Keratinocyte (primary cell): ENCODE data around the gene TMED10. TPM values are rescaled to one million over a fixed set of nuclear protein-coding genes. Genes with fewer than 3 reads are reported as not detected.

Source experiments
- DNase-seq: peaks from one replicate; pipeline ENCODE4 v3.0.0-alpha.2; 2011; ENCODE audit warnings: low read depth, missing footprints, low spot score
- FAIRE-seq: peaks from 2 replicates; lab custom pipeline; 2011; peaks lifted over from hg19 to GRCh38; lab: Jason Lieb, UNC
- H2AFZ ChIP-seq: 2 replicates; pipeline ENCODE4 v1.6.0; 2012; ENCODE audit warnings: low read length, control low read depth, inconsistent platforms; ENCODE audit not compliant: control insufficient read depth
- H3K27ac ChIP-seq: 2 replicates; pipeline ENCODE4 v1.5.1; 2011; ENCODE audit warnings: low read length; ENCODE audit not compliant: control insufficient read depth, insufficient read depth
- H3K27me3 ChIP-seq: 3 replicates; pipeline ENCODE4 v1.6.0; 2011; ENCODE audit warnings: low read length; ENCODE audit not compliant: control insufficient read depth, insufficient read depth; ENCODE audit errors: extremely low read depth
- H3K36me3 ChIP-seq, 2 experiments: 2 replicates in 1 of 2; 3 replicates in 1 of 2; pipeline ENCODE4 v1.5.1; 2011; ENCODE audit warnings: low read length in 2 of 2, mild to moderate bottlenecking in 1 of 2; ENCODE audit not compliant: control insufficient read depth in 2 of 2, insufficient read depth in 2 of 2; ENCODE audit errors: extremely low read depth in 1 of 2
- H3K4me1 ChIP-seq: 3 replicates; pipeline ENCODE4 v1.5.1; 2011; ENCODE audit warnings: low read length; ENCODE audit not compliant: control insufficient read depth, insufficient read depth; ENCODE audit errors: extremely low read depth
- H3K4me2 ChIP-seq: 3 replicates; pipeline ENCODE4 v1.6.0; 2011; ENCODE audit warnings: low read depth, low read length; ENCODE audit not compliant: control insufficient read depth, insufficient read depth; ENCODE audit errors: extremely low read depth
- H3K4me3 ChIP-seq, 3 experiments: fragments of 200-600 bp in 1 of 3; sonication (generic) in 1 of 3; 2 replicates in 2 of 3; 3 replicates in 1 of 3; pipeline ENCODE4 v1.5.1; 2011 to 2016; ENCODE audit warnings: low read length in 3 of 3, mild to moderate bottlenecking in 3 of 3, control low read depth in 2 of 3, inconsistent platforms in 1 of 3, low read depth in 1 of 3, mixed read lengths in 1 of 3, mixed run types in 1 of 3, moderate library complexity in 1 of 3; ENCODE audit not compliant: control insufficient read depth in 2 of 3, insufficient read depth in 2 of 3; ENCODE audit errors: extremely low read depth in 1 of 3
- H3K79me2 ChIP-seq: 2 replicates; pipeline ENCODE4 v1.6.0; 2012; ENCODE audit warnings: low read length; ENCODE audit not compliant: control insufficient read depth, insufficient read depth
- H3K9ac ChIP-seq: 3 replicates; pipeline ENCODE4 v1.6.0; 2011; ENCODE audit warnings: low read length; ENCODE audit not compliant: control insufficient read depth, insufficient read depth; ENCODE audit errors: extremely low read depth
- H3K9me1 ChIP-seq: 3 replicates; pipeline ENCODE4 v1.6.0; 2011; ENCODE audit warnings: low read length; ENCODE audit not compliant: control insufficient read depth, insufficient read depth; ENCODE audit errors: extremely low read depth
- H3K9me3 ChIP-seq: 2 replicates; pipeline ENCODE4 v1.5.1; 2012; ENCODE audit warnings: low read depth, low read length; ENCODE audit not compliant: control insufficient read depth
- H4K20me1 ChIP-seq: 3 replicates; pipeline ENCODE4 v1.6.0; 2011; ENCODE audit warnings: low read length; ENCODE audit not compliant: control insufficient read depth, insufficient read depth; ENCODE audit errors: extremely low read depth
- CTCF ChIP-seq, 3 experiments: IDR thresholded peaks in 1 of 3; conservative IDR thresholded peaks in 1 of 3; optimal IDR thresholded peaks in 1 of 3; 2 replicates in 2 of 3; 3 replicates in 1 of 3; pipeline versions ENCODE3 to v1.5.1; 2011; ENCODE audit warnings: low read length in 3 of 3, mild to moderate bottlenecking in 3 of 3, moderate library complexity in 2 of 3, control low read depth in 1 of 3, inconsistent platforms in 1 of 3; ENCODE audit not compliant: insufficient read depth in 2 of 3; ENCODE audit errors: extremely low read depth in 1 of 3
- EZH2 ChIP-seq: IDR thresholded peaks from one replicate; pipeline ENCODE4 v1.6.1; 2012; ENCODE audit warnings: inconsistent platforms, mild to moderate bottlenecking, low read length, moderate library complexity
- dilution Hi-C: fragments of 300-500 bp; cut with MboI; formaldehyde crosslinking; loops from one replicate; pipeline ENCODE4 v1.7.0; 2020; ENCODE audit warnings: low sequenced_read_pairs; ENCODE audit not compliant: extremely low pct_ligation_motif_present
- polyA plus RNA-seq, 5 experiments: library from polyadenylated mRNA; depleted of rRNA in 3 of 5; stranded (reverse) in 3 of 5; stranded (forward) in 1 of 5; unstranded in 1 of 5; fragments of >200 nt; gene quantifications; 1 replicate in 1 of 5; 2 replicates in 3 of 5; 3 replicates in 1 of 5; pipeline versions ENCODE4 v1.2.1 to v1.2.3, GENCODE V29; 2011 to 2012; ENCODE audit warnings: missing spikeins in 2 of 5, low read depth in 1 of 5, low replicate concordance in 1 of 5

The TMED10 gene
- polyA plus RNA-seq, 1 donor (not counting 4 experiments of a cell fraction or from before 2014, with no cell fraction given) = 428 TPM

GRCh38 chr14:75200451-75200850 lies 24.0 kb upstream of the TMED10 start:
- H2AFZ ChIP-seq = no peak overlapping the region

GRCh38 chr14:75198291-75198933 lies 22.0 kb upstream of the TMED10 start:
- TF ChIP-seq EZH2 = no peak
- TF ChIP-seq CTCF (optimal IDR thresholded peaks at IDR 0.05 in 1 of 3, IDR thresholded peaks at IDR 0.05 in 1 of 3, conservative IDR thresholded peaks at IDR 0.05 in 1 of 3; ENCODE audit: extremely low read depth in 1 of 3, insufficient read depth in 2 of 3, low read length in 3 of 3) = no peak
- H3K9me3 ChIP-seq = no peaks in the 10 kb centered on the region
- H3K27ac ChIP-seq = no peak overlapping the region
- H3K27me3 ChIP-seq = no peaks in the 10 kb centered on the region
- H3K79me2 ChIP-seq = no peaks in the 10 kb centered on the region
- DNase-seq (no peak), FAIRE-seq (no peak)
- no peaks in the 10 kb centered on the region for H3K36me3 ChIP-seq
- no peak overlapping the region for H3K4me3 ChIP-seq
- dilution Hi-C loops = no loop called here
- H3K4me2 ChIP-seq = no peak overlapping the region
- no peaks in the 10 kb centered on the region for H3K9me1 ChIP-seq
- no peak overlapping the region for H3K9ac ChIP-seq
- H2AFZ ChIP-seq = no peak overlapping the region
- H3K4me1 ChIP-seq = peaks cover 18% of the 10 kb centered on the region
- H4K20me1 ChIP-seq = no peaks in the 10 kb centered on the region

More at GRCh38 chr14:75200451-75200850, 24.0 kb upstream of the TMED10 start:
- Histone ChIP-seq H3K9me1 (no peaks in the 10 kb centered on the region), H3K9ac (no peak overlapping the region), H3K27ac (peak overlapping the region; percentile 25), H3K4me2 (peak overlapping the region; percentile 17), H3K27me3 (no peaks in the 10 kb centered on the region), H3K9me3 (no peaks in the 10 kb centered on the region), H3K36me3 (no peaks in the 10 kb centered on the region), H3K79me2 (no peaks in the 10 kb centered on the region), H3K4me1 (peaks cover 33% of the 10 kb centered on the region), H3K4me3 (no peak overlapping the region), H4K20me1 (no peaks in the 10 kb centered on the region)
- peak; percentile 93 for FAIRE-seq
- dilution Hi-C loops = no loop called here
- peak; percentile 74 for DNase-seq
- TF ChIP-seq EZH2 = no peak
- TF ChIP-seq CTCF (optimal IDR thresholded peaks at IDR 0.05 in 1 of 3, IDR thresholded peaks at IDR 0.05 in 1 of 3, conservative IDR thresholded peaks at IDR 0.05 in 1 of 3; ENCODE audit: extremely low read depth in 1 of 3, insufficient read depth in 2 of 3, low read length in 3 of 3) = no peak
